Measurements from ENCODE around the gene MATN3.

DNA sequence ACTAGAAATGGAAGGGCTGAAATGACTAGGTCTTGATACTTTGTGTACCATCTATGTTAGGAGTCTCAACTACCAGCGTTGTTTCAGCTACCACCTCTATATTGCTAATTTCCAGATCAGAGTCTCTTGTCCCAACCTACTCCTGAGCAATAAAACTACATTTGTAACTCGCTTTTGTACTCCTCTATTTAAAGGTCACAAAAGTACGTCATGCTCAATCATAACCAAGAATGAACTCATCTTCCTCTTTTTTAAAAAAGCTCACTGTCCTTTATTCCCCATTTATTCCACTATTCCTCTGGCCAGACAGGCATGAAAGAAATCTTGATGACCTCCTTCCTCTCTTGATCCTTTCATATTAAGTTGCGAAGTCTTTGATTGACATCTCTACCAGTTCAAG is 11.2 kb upstream of the MATN3 start:
- TF ChIP-seq, protein P1, sequence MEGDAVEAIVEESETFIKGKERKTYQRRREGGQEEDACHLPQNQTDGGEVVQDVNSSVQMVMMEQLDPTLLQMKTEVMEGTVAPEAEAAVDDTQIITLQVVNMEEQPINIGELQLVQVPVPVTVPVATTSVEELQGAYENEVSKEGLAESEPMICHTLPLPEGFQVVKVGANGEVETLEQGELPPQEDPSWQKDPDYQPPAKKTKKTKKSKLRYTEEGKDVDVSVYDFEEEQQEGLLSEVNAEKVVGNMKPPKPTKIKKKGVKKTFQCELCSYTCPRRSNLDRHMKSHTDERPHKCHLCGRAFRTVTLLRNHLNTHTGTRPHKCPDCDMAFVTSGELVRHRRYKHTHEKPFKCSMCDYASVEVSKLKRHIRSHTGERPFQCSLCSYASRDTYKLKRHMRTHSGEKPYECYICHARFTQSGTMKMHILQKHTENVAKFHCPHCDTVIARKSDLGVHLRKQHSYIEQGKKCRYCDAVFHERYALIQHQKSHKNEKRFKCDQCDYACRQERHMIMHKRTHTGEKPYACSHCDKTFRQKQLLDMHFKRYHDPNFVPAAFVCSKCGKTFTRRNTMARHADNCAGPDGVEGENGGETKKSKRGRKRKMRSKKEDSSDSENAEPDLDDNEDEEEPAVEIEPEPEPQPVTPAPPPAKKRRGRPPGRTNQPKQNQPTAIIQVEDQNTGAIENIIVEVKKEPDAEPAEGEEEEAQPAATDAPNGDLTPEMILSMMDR (IDR thresholded peaks at IDR 0.05; ENCODE audit: extremely low read depth in 1 of 2, insufficient read depth in 1 of 2, low read depth in 1 of 2, low read length in 2 of 2), result no peak
- TF ChIP-seq POLR2A (IDR thresholded peaks at IDR 0.05; ENCODE audit: low read depth, low read length), result no peak
- no peak for TF ChIP-seq POLR2AphosphoS5 (IDR thresholded peaks at IDR 0.05; ENCODE audit: insufficient read depth, low read depth, low read length)
- no peak for TF ChIP-seq JUN (IDR thresholded peaks at IDR 0.05; ENCODE audit: borderline replicate concordance, insufficient read depth, insufficient read length, low read depth)
- TF ChIP-seq EZH2 (IDR thresholded peaks at IDR 0.05; ENCODE audit: borderline replicate concordance, low read depth, low read length, severe bottlenecking), result no peak
- no peak for TF ChIP-seq MAX (IDR thresholded peaks at IDR 0.05; ENCODE audit: insufficient read depth, insufficient read length)
- no peak for TF ChIP-seq MYC (IDR thresholded peaks at IDR 0.05; ENCODE audit: low read depth, low read length)
- TF ChIP-seq FOS (IDR thresholded peaks at IDR 0.05; ENCODE audit: borderline replicate concordance, insufficient read depth, low read length), result no peak

Data from endothelial cell of umbilical vein (primary cell).